Keratinocyte (primary cell): ENCODE results near the gene EFCAB9. TPM values are rescaled to one million over a fixed set of nuclear protein-coding genes. Genes with fewer than 3 reads are reported as not detected.

Experiments used
- DNase-seq: peaks from one replicate; pipeline ENCODE4 v3.0.0-alpha.2; 2011; ENCODE audit warnings: low read depth, missing footprints, low spot score
- FAIRE-seq: peaks from 2 replicates; lab custom pipeline; 2011; peaks lifted over from hg19 to GRCh38; lab: Jason Lieb, UNC
- H2AFZ ChIP-seq: 2 replicates; pipeline ENCODE4 v1.6.0; 2012; ENCODE audit warnings: low read length, control low read depth, inconsistent platforms; ENCODE audit not compliant: control insufficient read depth
- H3K27ac ChIP-seq: 2 replicates; pipeline ENCODE4 v1.5.1; 2011; ENCODE audit warnings: low read length; ENCODE audit not compliant: control insufficient read depth, insufficient read depth
- H3K27me3 ChIP-seq: 3 replicates; pipeline ENCODE4 v1.6.0; 2011; ENCODE audit warnings: low read length; ENCODE audit not compliant: control insufficient read depth, insufficient read depth; ENCODE audit errors: extremely low read depth
- H3K36me3 ChIP-seq, 2 experiments: 2 replicates in 1 of 2; 3 replicates in 1 of 2; pipeline ENCODE4 v1.5.1; 2011; ENCODE audit warnings: low read length in 2 of 2, mild to moderate bottlenecking in 1 of 2; ENCODE audit not compliant: control insufficient read depth in 2 of 2, insufficient read depth in 2 of 2; ENCODE audit errors: extremely low read depth in 1 of 2
- H3K4me1 ChIP-seq: 3 replicates; pipeline ENCODE4 v1.5.1; 2011; ENCODE audit warnings: low read length; ENCODE audit not compliant: control insufficient read depth, insufficient read depth; ENCODE audit errors: extremely low read depth
- H3K4me2 ChIP-seq: 3 replicates; pipeline ENCODE4 v1.6.0; 2011; ENCODE audit warnings: low read depth, low read length; ENCODE audit not compliant: control insufficient read depth, insufficient read depth; ENCODE audit errors: extremely low read depth
- H3K4me3 ChIP-seq, 3 experiments: fragments of 200-600 bp in 1 of 3; sonication (generic) in 1 of 3; 2 replicates in 2 of 3; 3 replicates in 1 of 3; pipeline ENCODE4 v1.5.1; 2011 to 2016; ENCODE audit warnings: low read length in 3 of 3, mild to moderate bottlenecking in 3 of 3, control low read depth in 2 of 3, inconsistent platforms in 1 of 3, low read depth in 1 of 3, mixed read lengths in 1 of 3, mixed run types in 1 of 3, moderate library complexity in 1 of 3; ENCODE audit not compliant: control insufficient read depth in 2 of 3, insufficient read depth in 2 of 3; ENCODE audit errors: extremely low read depth in 1 of 3
- H3K79me2 ChIP-seq: 2 replicates; pipeline ENCODE4 v1.6.0; 2012; ENCODE audit warnings: low read length; ENCODE audit not compliant: control insufficient read depth, insufficient read depth
- H3K9ac ChIP-seq: 3 replicates; pipeline ENCODE4 v1.6.0; 2011; ENCODE audit warnings: low read length; ENCODE audit not compliant: control insufficient read depth, insufficient read depth; ENCODE audit errors: extremely low read depth
- H3K9me1 ChIP-seq: 3 replicates; pipeline ENCODE4 v1.6.0; 2011; ENCODE audit warnings: low read length; ENCODE audit not compliant: control insufficient read depth, insufficient read depth; ENCODE audit errors: extremely low read depth
- H3K9me3 ChIP-seq: 2 replicates; pipeline ENCODE4 v1.5.1; 2012; ENCODE audit warnings: low read depth, low read length; ENCODE audit not compliant: control insufficient read depth
- H4K20me1 ChIP-seq: 3 replicates; pipeline ENCODE4 v1.6.0; 2011; ENCODE audit warnings: low read length; ENCODE audit not compliant: control insufficient read depth, insufficient read depth; ENCODE audit errors: extremely low read depth
- CTCF ChIP-seq, 3 experiments: IDR thresholded peaks in 1 of 3; conservative IDR thresholded peaks in 1 of 3; optimal IDR thresholded peaks in 1 of 3; 2 replicates in 2 of 3; 3 replicates in 1 of 3; pipeline versions ENCODE3 to v1.5.1; 2011; ENCODE audit warnings: low read length in 3 of 3, mild to moderate bottlenecking in 3 of 3, moderate library complexity in 2 of 3, control low read depth in 1 of 3, inconsistent platforms in 1 of 3; ENCODE audit not compliant: insufficient read depth in 2 of 3; ENCODE audit errors: extremely low read depth in 1 of 3
- EZH2 ChIP-seq: IDR thresholded peaks from one replicate; pipeline ENCODE4 v1.6.1; 2012; ENCODE audit warnings: inconsistent platforms, mild to moderate bottlenecking, low read length, moderate library complexity
- dilution Hi-C: fragments of 300-500 bp; cut with MboI; formaldehyde crosslinking; loops from one replicate; pipeline ENCODE4 v1.7.0; 2020; ENCODE audit warnings: low sequenced_read_pairs; ENCODE audit not compliant: extremely low pct_ligation_motif_present
- polyA plus RNA-seq, 5 experiments: library from polyadenylated mRNA; depleted of rRNA in 3 of 5; stranded (reverse) in 3 of 5; stranded (forward) in 1 of 5; unstranded in 1 of 5; fragments of >200 nt; gene quantifications; 1 replicate in 1 of 5; 2 replicates in 3 of 5; 3 replicates in 1 of 5; pipeline versions ENCODE4 v1.2.1 to v1.2.3, GENCODE V29; 2011 to 2012; ENCODE audit warnings: missing spikeins in 2 of 5, low read depth in 1 of 5, low replicate concordance in 1 of 5

The EFCAB9 gene
- polyA plus RNA-seq, 1 donor (not counting 4 experiments of a cell fraction or from before 2014, with no cell fraction given): not detected

- no peaks in the 10 kb centered on the region for H3K9me1 ChIP-seq
- no peaks in the 10 kb centered on the region for H3K9me3 ChIP-seq
- no peaks in the 10 kb centered on the region for H3K4me1 ChIP-seq
- DNase-seq: no peak
- H3K27me3 ChIP-seq: no peaks in the 10 kb centered on the region
- no peak overlapping the region for H3K27ac ChIP-seq
- H4K20me1 ChIP-seq: peaks cover 4% of the 10 kb centered on the region
- H3K9ac ChIP-seq: no peak overlapping the region
- peaks cover 27% of the 10 kb centered on the region for H3K79me2 ChIP-seq
- H3K36me3 ChIP-seq: peaks cover 0 to 4% of the 10 kb centered on the region in 2 experiments
- no peak overlapping the region for H3K4me2 ChIP-seq
- H2AFZ ChIP-seq: no peak overlapping the region
- FAIRE-seq: no peak
- no peak overlapping the region for H3K4me3 ChIP-seq
- TF ChIP-seq EZH2 (no peak), CTCF (optimal IDR thresholded peaks at IDR 0.05 in 1 of 3, IDR thresholded peaks at IDR 0.05 in 1 of 3, conservative IDR thresholded peaks at IDR 0.05 in 1 of 3; ENCODE audit: extremely low read depth in 1 of 3, insufficient read depth in 2 of 3, low read length in 3 of 3) (no peak)
- dilution Hi-C loops: no loop called here
Observed at GRCh38 chr5:172235132-172235780, 41.3 kb downstream of the EFCAB9 start.

DNA sequence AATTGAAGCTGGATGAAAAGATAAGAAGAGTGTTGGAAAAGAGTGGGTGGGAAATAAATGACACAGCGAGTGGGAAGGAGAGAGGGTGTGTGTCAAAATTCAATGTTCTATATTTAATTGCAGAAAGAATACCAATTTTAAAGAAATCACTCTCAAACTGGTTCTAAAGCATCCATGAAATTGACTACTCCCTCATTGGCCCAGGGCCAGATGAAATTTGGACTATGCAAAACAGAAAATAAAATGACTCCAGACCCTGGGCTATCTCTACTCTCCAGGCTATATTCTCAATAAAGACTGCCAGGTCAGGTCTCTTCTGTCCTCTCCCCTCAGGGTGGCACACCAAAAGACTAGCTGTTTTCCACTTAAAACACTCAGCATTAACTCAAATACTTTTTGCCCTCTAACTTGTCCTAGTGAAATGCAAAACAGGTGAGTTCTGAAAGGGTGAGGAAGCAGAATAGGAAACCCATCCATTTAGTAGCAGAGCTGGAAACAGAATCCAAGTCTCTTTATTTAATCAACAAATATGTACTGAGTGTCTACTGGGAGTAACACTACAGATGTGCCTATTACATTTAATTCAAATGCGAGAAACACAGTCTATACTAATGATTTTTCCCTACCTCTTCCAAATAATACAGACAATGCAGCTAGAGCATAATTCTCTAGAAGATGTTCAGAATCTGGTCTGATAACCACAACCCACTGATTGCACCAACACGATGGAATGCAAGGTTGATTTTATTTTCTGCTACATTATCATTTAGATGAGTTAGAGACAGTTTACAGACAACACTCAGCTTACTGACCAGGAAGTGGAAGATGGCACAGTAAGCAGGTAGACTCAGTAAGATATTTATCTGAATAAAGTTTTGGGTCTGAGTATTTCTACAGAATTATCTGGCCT lies 42.1 kb downstream of the EFCAB9 start:
- no peak for TF ChIP-seq EZH2
- no peak for TF ChIP-seq CTCF (optimal IDR thresholded peaks at IDR 0.05 in 1 of 3, IDR thresholded peaks at IDR 0.05 in 1 of 3, conservative IDR thresholded peaks at IDR 0.05 in 1 of 3; ENCODE audit: extremely low read depth in 1 of 3, insufficient read depth in 2 of 3, low read length in 3 of 3)
- Histone ChIP-seq H4K20me1 (peaks cover 4% of the 10 kb centered on the region), H3K9me3 (no peaks in the 10 kb centered on the region), H3K4me3 (no peak overlapping the region), H3K79me2 (peaks cover 29% of the 10 kb centered on the region), H2AFZ (no peak overlapping the region), H3K27me3 (no peaks in the 10 kb centered on the region), H3K36me3 (peaks cover 0 to 4% of the 10 kb centered on the region in 2 experiments), H3K9me1 (no peaks in the 10 kb centered on the region), H3K4me2 (no peak overlapping the region), H3K27ac (no peak overlapping the region), H3K9ac (no peak overlapping the region), H3K4me1 (no peaks in the 10 kb centered on the region)
- dilution Hi-C loops: no loop called here
- FAIRE-seq: no peak
- no peak for DNase-seq
